Neural cell (in vitro differentiated cells): ENCODE data around the gene HBZ. TPM values are rescaled to one million over a fixed set of nuclear protein-coding genes. Genes with fewer than 3 reads are reported as not detected.

Experiments
- H2AFZ ChIP-seq: fragments of 200-600, 300-800 bp; sonication (generic), shearing (Covaris generic); 2 replicates; pipeline ENCODE4 v1.6.0; 2014; ENCODE audit warnings: low read depth, mild to moderate bottlenecking, antibody characterized with exemption, low read length, moderate library complexity
- H3F3A ChIP-seq: fragments of 200-600 bp; shearing (Covaris generic); 2 replicates; pipeline ENCODE4 v1.6.1; 2016; ENCODE audit warnings: mild to moderate bottlenecking, moderate library complexity, mixed read lengths, antibody characterized with exemption, low read length; ENCODE audit not compliant: insufficient read depth, poor library complexity, severe bottlenecking
- H3K27ac ChIP-seq: fragments of 200-600, 300-800 bp; sonication (generic), shearing (Covaris generic); 2 replicates; pipeline ENCODE4 v1.5.1; 2014; ENCODE audit warnings: mild to moderate bottlenecking, low read length, moderate library complexity
- H3K27me3 ChIP-seq: fragments of 300-800, 200-600 bp; sonication (generic), shearing (Covaris generic); 2 replicates; pipeline ENCODE4 v1.6.0; 2014; ENCODE audit warnings: mild to moderate bottlenecking, low read depth, low read length, moderate library complexity; ENCODE audit not compliant: insufficient read depth
- H3K36me3 ChIP-seq: fragments of 300-800, 200-600 bp; sonication (generic), shearing (Covaris generic); 2 replicates; pipeline ENCODE4 v1.5.1; 2014; ENCODE audit warnings: mild to moderate bottlenecking, antibody characterized with exemption, low read length, moderate library complexity; ENCODE audit not compliant: insufficient read depth
- H3K4me2 ChIP-seq: fragments of 300-800, 200-600 bp; sonication (generic), shearing (Covaris generic); 2 replicates; pipeline ENCODE4 v1.6.0; 2014; ENCODE audit warnings: mild to moderate bottlenecking, low read length
- H3K4me3 ChIP-seq: fragments of 300-800, 200-600 bp; sonication (generic), shearing (Covaris generic); 2 replicates; pipeline ENCODE4 v1.5.1; 2014; ENCODE audit warnings: mild to moderate bottlenecking, low read length, moderate library complexity
- H3K79me2 ChIP-seq: fragments of 200-600 bp; shearing (Covaris generic); replicated peaks from 2 replicates; pipeline ENCODE4 v1.6.0; 2014; ENCODE audit warnings: mild to moderate bottlenecking, low read length, moderate library complexity; ENCODE audit not compliant: insufficient read depth
- H3K9ac ChIP-seq: fragments of 300-800, 200-600 bp; sonication (generic), shearing (Covaris generic); 2 replicates; pipeline ENCODE4 v1.6.1; 2016; ENCODE audit warnings: mild to moderate bottlenecking, low read length, mixed read lengths
- H3K9me2 ChIP-seq: fragments of 200-600 bp; shearing (Covaris generic); 2 replicates; pipeline ENCODE4 v1.6.1; 2016; ENCODE audit warnings: mild to moderate bottlenecking, low read length, mixed read lengths; ENCODE audit not compliant: insufficient read depth
- H3K9me3 ChIP-seq: fragments of 200-600, 300-800 bp; sonication (generic), shearing (Covaris generic); 2 replicates; pipeline ENCODE4 v1.6.1; 2016; ENCODE audit warnings: mild to moderate bottlenecking, mixed run types, low read length, moderate library complexity, mixed read lengths
- H4K20me1 ChIP-seq: fragments of 200-600 bp; shearing (Covaris generic); 2 replicates; pipeline ENCODE4 v1.6.1; 2016; ENCODE audit warnings: mild to moderate bottlenecking, mixed run types; ENCODE audit not compliant: insufficient read depth
- CTCF ChIP-seq: fragments of 450-650 bp; IDR thresholded peaks from 2 replicates; pipeline ENCODE4 v1.5.1; 2014; ENCODE audit warnings: antibody characterized with exemption, mild to moderate bottlenecking, moderate library complexity; ENCODE audit not compliant: poor library complexity, severe bottlenecking
- EP300 ChIP-seq: fragments of 450-650 bp; conservative IDR thresholded peaks from 2 replicates; pipeline ENCODE4 v1.6.1; 2014; ENCODE audit warnings: antibody characterized with exemption, mild to moderate bottlenecking, moderate library complexity; ENCODE audit not compliant: poor library complexity, severe bottlenecking
- EZH2 ChIP-seq: fragments of 200-600, 300-800 bp; shearing (Covaris generic), sonication (generic); IDR thresholded peaks from 2 replicates; pipeline ENCODE4 v1.6.1; 2014; ENCODE audit warnings: antibody characterized with exemption, low read length, borderline replicate concordance, mild to moderate bottlenecking; ENCODE audit not compliant: insufficient read depth, poor library complexity, severe bottlenecking
- MXI1 ChIP-seq: fragments of 450-650 bp; conservative IDR thresholded peaks from 2 replicates; pipeline ENCODE4 v1.6.1; 2014; ENCODE audit warnings: antibody characterized with exemption, mild to moderate bottlenecking; ENCODE audit not compliant: poor library complexity, severe bottlenecking
- POLR2AphosphoS5 ChIP-seq: IDR thresholded peaks from 2 replicates; pipeline ENCODE4 v1.6.1; 2012
- RAD21 ChIP-seq: fragments of 450-650 bp; conservative IDR thresholded peaks from 2 replicates; pipeline ENCODE4 v1.6.1; 2014; ENCODE audit warnings: antibody characterized with exemption, mild to moderate bottlenecking, moderate library complexity
- REST ChIP-seq: IDR thresholded peaks from 2 replicates; pipeline ENCODE4 v1.6.1; 2012; ENCODE audit warnings: borderline replicate concordance
- SMC3 ChIP-seq: fragments of 450-650 bp; conservative IDR thresholded peaks from 2 replicates; pipeline ENCODE4 v1.6.1; 2014; ENCODE audit warnings: antibody characterized with exemption, mild to moderate bottlenecking, moderate library complexity; ENCODE audit not compliant: poor library complexity
- TAF1 ChIP-seq: IDR thresholded peaks from 2 replicates; pipeline ENCODE4 v1.6.1; 2012; ENCODE audit warnings: low read depth
- polyA minus RNA-seq: library from RNA; depleted of rRNA, polyadenylated mRNA; stranded (reverse); fragments of >200 nt; gene quantifications from 2 replicates; pipeline ENCODE4 v1.2.3, GENCODE V29; 2014
- polyA plus RNA-seq: library from polyadenylated mRNA; depleted of rRNA; stranded (reverse); fragments of >200 nt; gene quantifications from 2 replicates; pipeline ENCODE4 v1.2.3, GENCODE V29; 2014

Gene HBZ
- polyA plus RNA-seq (not detected in 2 replicates), polyA minus RNA-seq (not detected in 2 replicates)

- Histone ChIP-seq H3K9me3 (no peaks in the 10 kb centered on the region), H3F3A (no peaks in the 10 kb centered on the region), H3K27me3 (peaks cover 33% of the 10 kb centered on the region), H2AFZ (no peak within 1 kb of the TSS), H3K9me2 (no peaks in the 10 kb centered on the region), H3K4me2 (no peak within 1 kb of the TSS), H3K4me3 (no peak within 1 kb of the TSS), H4K20me1 (no peaks in the 10 kb centered on the region), H3K27ac (no peak within 1 kb of the TSS), H3K36me3 (no peaks in the 10 kb centered on the region), H3K9ac (no peak within 1 kb of the TSS), H3K79me2 (no peaks in the 10 kb centered on the region)
- TF ChIP-seq EZH2 (no peak), REST (no peak), RAD21 (no peak), MXI1 (no peak), EP300 (no peak), SMC3 (no peak), CTCF (no peak), TAF1 (no peak), POLR2AphosphoS5 (no peak)
Observed at GRCh38 chr16:152141-153128, at the start of gene HBZ. HBZ (plus strand) TSS chr16:152644; CDS start chr16:152910, 266 bp downstream.

- no peak overlapping the region for H3K27ac ChIP-seq
- no peaks in the 10 kb centered on the region for H3F3A ChIP-seq
- H3K27me3 ChIP-seq: no peaks in the 10 kb centered on the region
- H3K4me2 ChIP-seq: no peak overlapping the region
- no peaks in the 10 kb centered on the region for H3K79me2 ChIP-seq
- H3K9me3 ChIP-seq: no peaks in the 10 kb centered on the region
- H2AFZ ChIP-seq: no peak overlapping the region
- H3K36me3 ChIP-seq: no peaks in the 10 kb centered on the region
- TF ChIP-seq POLR2AphosphoS5: no peak
- TF ChIP-seq RAD21: no peak
- no peak for TF ChIP-seq SMC3
- no peak for TF ChIP-seq EP300
- no peak for TF ChIP-seq CTCF
- TF ChIP-seq MXI1: no peak
- H3K4me3 ChIP-seq: no peak overlapping the region
- no peaks in the 10 kb centered on the region for H3K9me2 ChIP-seq
- no peak overlapping the region for H3K9ac ChIP-seq
- H4K20me1 ChIP-seq: no peaks in the 10 kb centered on the region
Observed at GRCh38 chr16:104355-104754, 48.1 kb upstream of the HBZ start.
